ENCODE data around the gene BRINP3. TPM values are rescaled to one million over a fixed set of nuclear protein-coding genes. Genes with fewer than 3 reads are reported as not detected.

Gene BRINP3
- total and polyA plus RNA-seq, 4 donors: 24.4 to 86.6 (median 64.1) TPM

DNA sequence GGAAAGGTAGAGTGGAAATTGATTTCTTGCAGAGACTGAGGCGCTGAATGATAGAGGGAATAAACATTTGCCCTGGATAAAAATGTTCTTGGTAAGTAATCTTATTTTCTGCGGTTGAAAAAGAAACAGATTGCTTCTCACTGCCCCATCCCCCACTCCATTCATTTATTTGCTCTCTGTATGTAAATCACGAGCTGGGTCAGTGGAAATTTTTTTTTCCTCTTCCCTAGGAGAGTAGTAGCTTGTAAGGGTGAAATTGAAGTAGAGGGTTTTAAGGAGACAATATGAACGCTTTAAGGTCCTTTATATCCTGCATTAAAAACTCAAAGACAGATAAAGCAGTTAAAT is 1.4 kb upstream of the BRINP3 start:
- peaks cover 3% of the 10 kb centered on the region for H3K27me3 ChIP-seq (ENCODE audit: control insufficient read depth, insufficient read depth, low read length)
- no peaks in the 10 kb centered on the region for H3K36me3 ChIP-seq (ENCODE audit: control insufficient read depth, insufficient read depth, low read length)
- H3K9me3 ChIP-seq (ENCODE audit: control insufficient read depth, insufficient read depth, low read length): no peaks in the 10 kb centered on the region
- no peaks in the 10 kb centered on the region for H3K4me1 ChIP-seq (ENCODE audit: control insufficient read depth, insufficient read depth, low read length)
- DNase-seq (ENCODE audit: low read depth in 4 of 6, low spot score in 6 of 6): peak in 5 of 6 donors; percentile 56 to 90 (median 76)
- no CpG with 5 or more reads among the region's 4 CpGs for WGBS (ENCODE audit: insufficient coverage)
- peak overlapping the region; percentile 67 for H3K4me3 ChIP-seq (ENCODE audit: low read depth, low read length)
- H3K27ac ChIP-seq (ENCODE audit: low read depth, low read length): peak overlapping the region; percentile 92

DNA sequence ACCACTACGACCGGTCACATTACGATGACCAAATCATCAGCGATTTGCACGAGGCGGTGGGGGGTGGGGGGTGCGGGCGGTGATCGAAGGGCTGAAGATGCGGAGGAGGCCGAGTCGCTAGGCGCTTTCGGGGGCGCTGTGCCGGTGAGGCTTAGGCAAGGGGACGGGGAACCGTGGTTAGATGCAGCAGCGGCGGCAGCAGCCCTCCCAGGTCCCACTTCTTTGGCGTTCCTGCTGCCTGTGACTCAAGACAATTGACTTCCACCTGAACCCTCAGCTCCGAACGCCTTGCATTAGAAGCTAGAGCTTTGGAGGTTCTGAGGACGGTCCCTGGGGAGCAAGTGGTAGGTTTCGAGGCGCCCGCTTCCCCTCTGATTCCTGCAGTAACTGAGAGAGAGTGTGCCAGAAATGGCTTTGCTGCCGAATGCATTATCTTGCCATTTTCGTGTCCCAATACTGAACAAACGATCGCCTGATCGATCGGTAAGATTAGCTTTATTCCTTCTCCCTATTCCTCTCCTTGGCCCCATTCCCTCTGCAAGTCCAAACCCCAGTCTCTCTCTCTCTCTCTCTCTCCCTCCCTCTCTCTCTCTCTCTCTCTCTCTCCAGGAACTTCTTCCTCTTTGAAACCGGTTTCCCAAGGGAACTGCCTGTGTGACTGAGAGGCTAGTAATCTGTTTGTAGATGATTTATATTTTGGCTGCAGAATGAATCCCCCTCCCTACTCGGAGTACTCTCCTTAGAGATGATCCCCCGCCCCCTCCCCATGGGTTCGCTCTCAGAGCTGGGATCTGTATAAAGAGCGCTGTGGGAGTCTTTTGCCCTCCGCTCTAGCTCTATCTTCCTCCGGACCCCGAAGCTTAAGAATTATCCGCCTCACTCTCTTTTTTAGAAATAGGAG is 735 bp upstream of the BRINP3 start:
- Histone ChIP-seq H3K4me1 (ENCODE audit: control insufficient read depth, insufficient read depth, low read length) (no peaks in the 10 kb centered on the region), H3K27me3 (ENCODE audit: control insufficient read depth, insufficient read depth, low read length) (peaks cover 3% of the 10 kb centered on the region), H3K9me3 (ENCODE audit: control insufficient read depth, insufficient read depth, low read length) (no peaks in the 10 kb centered on the region), H3K36me3 (ENCODE audit: control insufficient read depth, insufficient read depth, low read length) (no peaks in the 10 kb centered on the region), H3K4me3 (ENCODE audit: low read depth, low read length) (peak overlapping the region; percentile 67), H3K27ac (ENCODE audit: low read depth, low read length) (peak overlapping the region; percentile 92)
- DNase-seq (ENCODE audit: low read depth in 4 of 6, low spot score in 6 of 6): peak; percentile 58 to 93 (median 76)
- 0% methylated on average over 25 of the region's 42 CpGs for WGBS (ENCODE audit: insufficient coverage)

GRCh38 chr1:190476806-190477205 is 858 bp downstream of the BRINP3 start:
- Histone ChIP-seq H3K9me3 (ENCODE audit: control insufficient read depth, insufficient read depth, low read length) (no peaks in the 10 kb centered on the region), H3K4me1 (ENCODE audit: control insufficient read depth, insufficient read depth, low read length) (no peaks in the 10 kb centered on the region), H3K27me3 (ENCODE audit: control insufficient read depth, insufficient read depth, low read length) (peaks cover 3% of the 10 kb centered on the region), H3K4me3 (ENCODE audit: low read depth, low read length) (peak overlapping the region; percentile 67), H3K36me3 (ENCODE audit: control insufficient read depth, insufficient read depth, low read length) (no peaks in the 10 kb centered on the region), H3K27ac (ENCODE audit: low read depth, low read length) (peak overlapping the region; percentile 92)
- peak in 2 of 6 donors; percentile 27 to 50 for DNase-seq (ENCODE audit: low read depth in 4 of 6, low spot score in 6 of 6)
- WGBS (ENCODE audit: insufficient coverage): no CpG with 5 or more reads among the region's 5 CpGs

- no CpG with 5 or more reads among the region's 5 CpGs for WGBS (ENCODE audit: insufficient coverage)
- no peaks in the 10 kb centered on the region for H3K9me3 ChIP-seq (ENCODE audit: control insufficient read depth, insufficient read depth, low read length)
- no peaks in the 10 kb centered on the region for H3K4me1 ChIP-seq (ENCODE audit: control insufficient read depth, insufficient read depth, low read length)
- peak overlapping the region; percentile 67 for H3K4me3 ChIP-seq (ENCODE audit: low read depth, low read length)
- DNase-seq (ENCODE audit: low read depth in 4 of 6, low spot score in 6 of 6): no peak
- H3K27me3 ChIP-seq (ENCODE audit: control insufficient read depth, insufficient read depth, low read length): peaks cover 3% of the 10 kb centered on the region
- peak overlapping the region; percentile 89 for H3K27ac ChIP-seq (ENCODE audit: low read depth, low read length)
- H3K36me3 ChIP-seq (ENCODE audit: control insufficient read depth, insufficient read depth, low read length): no peaks in the 10 kb centered on the region
These were observed 1.3 kb downstream of the BRINP3 start for GRCh38 chr1:190476321-190476720.

DNA sequence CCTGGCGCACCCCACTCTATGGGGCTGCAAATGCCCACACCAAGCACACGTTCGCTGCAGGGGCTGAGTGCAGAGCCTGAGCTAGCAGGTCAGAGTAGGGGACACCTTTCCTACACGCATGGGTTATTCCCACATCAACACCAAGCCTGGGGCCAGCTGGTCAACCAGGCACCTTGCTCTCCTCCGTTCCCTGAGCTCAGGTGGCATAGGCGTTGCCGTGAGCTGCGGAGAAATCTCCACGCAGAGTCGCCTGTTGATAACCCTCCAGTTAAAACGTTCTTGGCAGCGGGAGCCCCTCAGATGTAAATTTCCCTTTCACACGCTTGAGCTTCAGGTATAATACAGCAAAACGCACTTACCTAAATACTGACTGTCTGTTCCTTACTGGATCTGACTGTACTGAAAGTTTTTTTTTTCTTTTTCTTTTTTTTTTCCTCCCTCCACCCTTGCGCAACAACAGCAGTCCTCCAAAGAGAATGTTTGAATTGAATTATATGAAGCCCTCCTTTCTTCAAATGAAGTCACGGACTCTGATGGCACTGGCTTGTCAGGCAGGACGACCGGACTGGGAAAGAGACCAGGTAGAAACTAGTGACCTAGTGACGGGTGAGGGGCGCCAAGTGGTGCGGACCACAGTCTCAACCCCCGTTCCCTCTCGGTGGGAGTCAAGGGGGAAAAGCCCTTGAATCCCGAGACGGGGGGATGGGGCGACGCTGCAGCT is 2.1 kb downstream of the BRINP3 start:
- Histone ChIP-seq H3K4me1 (ENCODE audit: control insufficient read depth, insufficient read depth, low read length) (no peaks in the 10 kb centered on the region), H3K27me3 (ENCODE audit: control insufficient read depth, insufficient read depth, low read length) (peaks cover 3% of the 10 kb centered on the region), H3K4me3 (ENCODE audit: low read depth, low read length) (peak overlapping the region; percentile 67), H3K9me3 (ENCODE audit: control insufficient read depth, insufficient read depth, low read length) (no peaks in the 10 kb centered on the region), H3K27ac (ENCODE audit: low read depth, low read length) (peak overlapping the region; percentile 89), H3K36me3 (ENCODE audit: control insufficient read depth, insufficient read depth, low read length) (no peaks in the 10 kb centered on the region)
- peak in 3 of 6 donors; percentile 56 to 82 (median 67) for DNase-seq (ENCODE audit: low read depth in 4 of 6, low spot score in 6 of 6)
- whole genome bisulfite sequencing (ENCODE audit: insufficient coverage): 0% methylated on average over 17 of the region's 27 CpGs

- WGBS (ENCODE audit: insufficient coverage): 1% methylated on average over 6 of the region's 13 CpGs
- peak overlapping the region; percentile 67 for H3K4me3 ChIP-seq (ENCODE audit: low read depth, low read length)
- no peaks in the 10 kb centered on the region for H3K36me3 ChIP-seq (ENCODE audit: control insufficient read depth, insufficient read depth, low read length)
- peak in 4 of 6 donors; percentile 56 to 75 (median 68) for DNase-seq (ENCODE audit: low read depth in 4 of 6, low spot score in 6 of 6)
- peak overlapping the region; percentile 89 for H3K27ac ChIP-seq (ENCODE audit: low read depth, low read length)
- peaks cover 3% of the 10 kb centered on the region for H3K27me3 ChIP-seq (ENCODE audit: control insufficient read depth, insufficient read depth, low read length)
- H3K9me3 ChIP-seq (ENCODE audit: control insufficient read depth, insufficient read depth, low read length): no peaks in the 10 kb centered on the region
- H3K4me1 ChIP-seq (ENCODE audit: control insufficient read depth, insufficient read depth, low read length): no peaks in the 10 kb centered on the region
These were observed 2.9 kb downstream of the BRINP3 start for GRCh38 chr1:190474650-190475211.

DNA sequence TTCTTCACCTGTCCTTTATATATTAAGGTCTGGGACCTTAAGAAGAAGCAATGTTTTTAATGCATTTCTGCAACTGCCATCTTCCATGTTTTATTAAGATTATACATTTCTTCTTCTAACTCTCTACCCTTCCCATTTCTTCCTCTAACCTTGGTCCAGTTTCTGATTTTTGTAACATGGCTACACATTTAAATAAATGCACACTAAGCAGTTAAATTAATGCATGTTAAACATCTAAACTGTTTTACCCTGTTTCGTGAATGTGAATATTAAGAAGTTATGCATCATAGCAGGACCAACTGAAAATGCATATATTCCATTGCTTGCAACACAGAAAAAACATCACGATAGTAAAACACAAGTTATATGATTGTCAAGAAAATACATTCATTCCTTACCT is 3.7 kb downstream of the BRINP3 start:
- no peaks in the 10 kb centered on the region for H3K9me3 ChIP-seq (ENCODE audit: control insufficient read depth, insufficient read depth, low read length)
- peak in 1 of 6 donors; percentile 21 for DNase-seq (ENCODE audit: low read depth in 4 of 6, low spot score in 6 of 6)
- no peaks in the 10 kb centered on the region for H3K4me1 ChIP-seq (ENCODE audit: control insufficient read depth, insufficient read depth, low read length)
- peaks cover 3% of the 10 kb centered on the region for H3K27me3 ChIP-seq (ENCODE audit: control insufficient read depth, insufficient read depth, low read length)
- peak overlapping the region; percentile 89 for H3K27ac ChIP-seq (ENCODE audit: low read depth, low read length)
- no CpG with 5 or more reads among the region's 2 CpGs for WGBS (ENCODE audit: insufficient coverage)
- H3K36me3 ChIP-seq (ENCODE audit: control insufficient read depth, insufficient read depth, low read length): no peaks in the 10 kb centered on the region
- peak overlapping the region; percentile 67 for H3K4me3 ChIP-seq (ENCODE audit: low read depth, low read length)

DNA sequence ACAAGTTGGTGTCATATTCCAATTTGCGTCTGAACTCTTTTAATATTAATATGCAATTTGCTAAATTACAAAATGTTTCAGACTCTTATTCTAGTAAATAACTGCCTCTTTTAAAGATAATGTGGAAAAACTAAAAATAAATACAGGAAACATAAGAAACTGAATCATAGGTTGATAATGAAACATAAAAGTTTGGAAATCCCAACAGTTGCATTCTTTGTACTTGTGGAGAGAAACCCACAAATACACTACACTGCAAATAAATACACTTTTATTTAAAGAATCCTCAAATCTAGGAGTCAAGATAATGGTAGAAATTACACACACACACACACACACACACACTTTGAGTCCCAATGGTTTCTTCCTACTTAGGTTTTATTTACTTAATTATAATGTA is 5.2 kb downstream of the BRINP3 start:
- no peaks in the 10 kb centered on the region for H3K4me1 ChIP-seq (ENCODE audit: control insufficient read depth, insufficient read depth, low read length)
- H3K9me3 ChIP-seq (ENCODE audit: control insufficient read depth, insufficient read depth, low read length): no peaks in the 10 kb centered on the region
- no peak overlapping the region for H3K27ac ChIP-seq (ENCODE audit: low read depth, low read length)
- H3K4me3 ChIP-seq (ENCODE audit: low read depth, low read length): peak overlapping the region; percentile 67
- no peaks in the 10 kb centered on the region for H3K36me3 ChIP-seq (ENCODE audit: control insufficient read depth, insufficient read depth, low read length)
- peak in 1 of 6 donors; percentile 22 for DNase-seq (ENCODE audit: low read depth in 4 of 6, low spot score in 6 of 6)
- peaks cover 3% of the 10 kb centered on the region for H3K27me3 ChIP-seq (ENCODE audit: control insufficient read depth, insufficient read depth, low read length)
- no CpG with 5 or more reads among the region's 1 CpG for WGBS (ENCODE audit: insufficient coverage)

DNA sequence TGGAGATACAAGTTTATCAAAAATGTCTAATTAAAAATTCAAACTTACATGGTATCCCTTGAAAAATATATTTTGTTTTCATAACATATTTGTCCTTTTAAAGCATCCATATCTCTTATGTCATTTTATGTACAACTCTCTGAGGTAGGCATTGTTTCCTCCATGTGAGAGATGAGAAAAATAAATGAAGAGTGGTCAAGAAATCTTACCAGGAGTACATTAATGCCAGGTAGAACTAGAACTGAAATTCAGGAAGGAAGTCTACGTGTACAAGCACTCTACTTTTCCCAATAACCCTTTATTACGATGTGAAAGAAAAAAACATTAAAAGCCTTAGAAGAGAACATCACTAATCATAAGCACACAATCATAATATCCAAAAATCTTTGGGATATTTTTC is 5.6 kb downstream of the BRINP3 start:
- Histone ChIP-seq H3K4me3 (ENCODE audit: low read depth, low read length) (peak overlapping the region; percentile 67), H3K4me1 (ENCODE audit: control insufficient read depth, insufficient read depth, low read length) (no peaks in the 10 kb centered on the region), H3K9me3 (ENCODE audit: control insufficient read depth, insufficient read depth, low read length) (no peaks in the 10 kb centered on the region), H3K27me3 (ENCODE audit: control insufficient read depth, insufficient read depth, low read length) (peaks cover 2% of the 10 kb centered on the region), H3K27ac (ENCODE audit: low read depth, low read length) (no peak overlapping the region), H3K36me3 (ENCODE audit: control insufficient read depth, insufficient read depth, low read length) (no peaks in the 10 kb centered on the region)
- no CpG with 5 or more reads among the region's 2 CpGs for WGBS (ENCODE audit: insufficient coverage)
- DNase-seq (ENCODE audit: low read depth in 4 of 6, low spot score in 6 of 6): no peak

All from spinal cord (tissue), 10 donors.